HEK293 (cell line): ENCODE results near the gene SPART.

Source experiments
- CTCF ChIA-PET: fragments of 350-600 bp; formaldehyde crosslinking; extraction: SDS; loops from one replicate; lab custom pipeline; 2021; ENCODE audit warnings: antibody characterized with exemption; lab: Yijun Ruan, JAX
- POLR2A ChIA-PET: fragments of 300-600 bp; formaldehyde crosslinking; extraction: SDS; loops from one replicate; lab custom pipeline; 2020; ENCODE audit warnings: antibody characterized with exemption, inconsistent platforms; lab: Yijun Ruan, JAX
- H3K27ac ChIP-seq: fragments of 200-500 bp; sonication (Bioruptor generic); 2 replicates; pipeline ENCODE4 v1.5.1; 2014; ENCODE audit warnings: low read depth, low read length, control low read depth, inconsistent platforms; ENCODE audit errors: extremely low read depth
- H3K36me3 ChIP-seq, 2 experiments: fragments of 200-500 bp in 1 of 2; sonication (Bioruptor generic) in 1 of 2; 1 replicate in 1 of 2; 2 replicates in 1 of 2; pipeline ENCODE4 v1.5.1; 2014 to 2017; ENCODE audit warnings: inconsistent platforms in 2 of 2, low read length in 2 of 2; ENCODE audit not compliant: control insufficient read depth in 2 of 2, insufficient read depth in 1 of 2
- H3K4me1 ChIP-seq: fragments of 200-500 bp; sonication (Bioruptor generic); 2 replicates; pipeline ENCODE4 v1.5.1; 2014; ENCODE audit warnings: mild to moderate bottlenecking, low read length, inconsistent platforms; ENCODE audit not compliant: control insufficient read depth, insufficient read depth
- H3K4me3 ChIP-seq: 2 replicates; pipeline ENCODE4 v1.5.1; 2011; ENCODE audit warnings: low read depth, mild to moderate bottlenecking, control low read depth, low read length, moderate library complexity
- H3K9me3 ChIP-seq: fragments of 200-500 bp; sonication (Bioruptor generic); 2 replicates; pipeline ENCODE4 v1.5.1; 2014; ENCODE audit warnings: low read depth, low read length, inconsistent platforms; ENCODE audit not compliant: control insufficient read depth, insufficient read depth
- GLIS1 ChIP-seq: fragments of 450-650 bp; formaldehyde crosslinking; IDR thresholded peaks from 2 replicates; pipeline ENCODE4 v1.5.1; 2016; ENCODE audit warnings: missing biosample characterization, missing genetic modification characterization
- GLIS2 ChIP-seq: fragments of 450-650 bp; formaldehyde crosslinking; IDR thresholded peaks from 2 replicates; pipeline ENCODE4 v1.5.1; 2016; ENCODE audit warnings: missing biosample characterization, missing genetic modification characterization
- HOXC10 ChIP-seq: sonication (generic); formaldehyde crosslinking; IDR thresholded peaks from 2 replicates; pipeline ENCODE4 v1.8.1; 2023; ENCODE audit warnings: mild to moderate bottlenecking, missing genetic modification reagents
- SCRT2 ChIP-seq: fragments of 450-650 bp; formaldehyde crosslinking; IDR thresholded peaks from 2 replicates; pipeline ENCODE4 v1.5.1; 2016; ENCODE audit warnings: missing biosample characterization, missing genetic modification characterization
- YY1 ChIP-seq: fragments of 450-650 bp; formaldehyde crosslinking; IDR thresholded peaks from 2 replicates; pipeline ENCODE4 v1.5.1; 2018; ENCODE audit warnings: missing biosample characterization, missing genetic modification characterization
- ZEB2 ChIP-seq: fragments of 450-650 bp; formaldehyde crosslinking; IDR thresholded peaks from 2 replicates; pipeline ENCODE4 v1.5.1; 2016; ENCODE audit warnings: missing biosample characterization, missing genetic modification characterization
- ZFHX2 ChIP-seq: fragments of 450-650 bp; formaldehyde crosslinking; conservative IDR thresholded peaks from 2 replicates; pipeline ENCODE4 v1.5.1; 2016; ENCODE audit warnings: missing biosample characterization, missing genetic modification characterization
- ZNF132 ChIP-seq: fragments of 450-650 bp; formaldehyde crosslinking; IDR thresholded peaks from 2 replicates; pipeline ENCODE4 v1.5.1; 2017; ENCODE audit warnings: missing biosample characterization, missing genetic modification characterization, borderline replicate concordance
- ZNF138 ChIP-seq: fragments of 450-650 bp; formaldehyde crosslinking; IDR thresholded peaks from 2 replicates; pipeline ENCODE4 v1.5.1; 2016; ENCODE audit warnings: missing biosample characterization, missing genetic modification characterization, borderline replicate concordance
- ZNF146 ChIP-seq: fragments of 450-650 bp; formaldehyde crosslinking; IDR thresholded peaks from 2 replicates; pipeline ENCODE4 v1.5.1; 2016; ENCODE audit warnings: missing biosample characterization, missing genetic modification characterization
- ZNF223 ChIP-seq: fragments of 450-650 bp; formaldehyde crosslinking; IDR thresholded peaks from 2 replicates; pipeline ENCODE4 v1.5.1; 2016; ENCODE audit warnings: missing biosample characterization, missing genetic modification characterization
- ZNF23 ChIP-seq: fragments of 450-650 bp; formaldehyde crosslinking; IDR thresholded peaks from 2 replicates; pipeline ENCODE4 v1.5.1; 2016; ENCODE audit warnings: missing biosample characterization, missing genetic modification characterization, borderline replicate concordance
- ZNF394 ChIP-seq: fragments of 450-650 bp; formaldehyde crosslinking; IDR thresholded peaks from 2 replicates; pipeline ENCODE4 v1.5.1; 2016; ENCODE audit warnings: missing biosample characterization, missing genetic modification characterization, mild to moderate bottlenecking, moderate library complexity, borderline replicate concordance
- ZNF404 ChIP-seq: fragments of 450-650 bp; formaldehyde crosslinking; IDR thresholded peaks from 2 replicates; pipeline ENCODE4 v1.5.1; 2017; ENCODE audit warnings: missing biosample characterization, missing genetic modification characterization
- ZNF529 ChIP-seq: fragments of 450-650 bp; formaldehyde crosslinking; IDR thresholded peaks from 2 replicates; pipeline ENCODE4 v1.5.1; 2017; ENCODE audit warnings: missing genetic modification characterization, missing biosample characterization; ENCODE audit not compliant: insufficient replicate concordance
- ZNF530 ChIP-seq: fragments of 450-650 bp; formaldehyde crosslinking; IDR thresholded peaks from 2 replicates; pipeline ENCODE4 v1.5.1; 2016; ENCODE audit warnings: low read depth, missing biosample characterization, missing genetic modification characterization
- ZNF548 ChIP-seq: fragments of 450-650 bp; formaldehyde crosslinking; IDR thresholded peaks from 2 replicates; pipeline ENCODE4 v1.5.1; 2016; ENCODE audit warnings: missing biosample characterization, missing genetic modification characterization
- ZNF561 ChIP-seq: fragments of 450-650 bp; IDR thresholded peaks from 2 replicates; pipeline ENCODE4 v1.5.1; 2018; ENCODE audit warnings: missing biosample characterization, missing genetic modification characterization, borderline replicate concordance
- ZNF585B ChIP-seq: fragments of 450-650 bp; formaldehyde crosslinking; IDR thresholded peaks from 2 replicates; pipeline ENCODE4 v1.5.1; 2016; ENCODE audit warnings: missing biosample characterization, missing genetic modification characterization
- ZNF610 ChIP-seq: fragments of 450-650 bp; formaldehyde crosslinking; IDR thresholded peaks from 2 replicates; pipeline ENCODE4 v1.5.1; 2016; ENCODE audit warnings: missing biosample characterization, missing genetic modification characterization, borderline replicate concordance
- ZNF660 ChIP-seq: fragments of 450-650 bp; IDR thresholded peaks from 2 replicates; pipeline ENCODE4 v1.5.1; 2018; ENCODE audit warnings: missing biosample characterization, mild to moderate bottlenecking, missing genetic modification characterization
- ZNF670 ChIP-seq: fragments of 450-650 bp; formaldehyde crosslinking; IDR thresholded peaks from 2 replicates; pipeline ENCODE4 v1.5.1; 2016; ENCODE audit warnings: missing biosample characterization, missing genetic modification characterization, low read depth
- TF ChIP-seq, protein P1 (sequence below): fragments of 450-650 bp; formaldehyde crosslinking; IDR thresholded peaks from 2 replicates; pipeline ENCODE4 v1.5.1; 2017; ENCODE audit warnings: missing biosample characterization, missing genetic modification characterization
- TF ChIP-seq, protein P2 (sequence below): fragments of 450-650 bp; formaldehyde crosslinking; IDR thresholded peaks from 2 replicates; pipeline ENCODE4 v1.5.1; 2016; ENCODE audit warnings: missing biosample characterization, missing genetic modification characterization
- TF ChIP-seq, protein P3 (sequence below): fragments of 450-650 bp; formaldehyde crosslinking; conservative IDR thresholded peaks from 2 replicates; pipeline ENCODE4 v1.5.1; 2016; ENCODE audit warnings: low read depth, missing biosample characterization, missing genetic modification characterization

SPART gene

DNA sequence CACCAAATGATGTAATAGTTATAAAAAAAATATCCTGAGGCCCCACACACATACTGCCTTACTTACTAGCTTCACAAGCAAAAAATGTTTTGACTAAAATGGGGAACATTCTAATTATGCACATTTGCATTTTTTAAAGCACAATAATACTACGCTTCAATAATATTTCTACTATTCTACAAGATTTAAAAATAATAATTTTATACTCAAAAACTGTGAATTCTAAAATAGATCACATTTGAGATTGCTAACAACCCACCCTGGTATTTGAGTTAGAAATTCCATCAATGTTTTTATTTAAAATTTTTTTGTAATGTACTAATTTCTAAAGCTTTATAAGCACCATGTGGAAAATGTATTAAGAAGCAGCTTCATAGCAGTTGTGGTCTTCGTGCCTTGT lies 72.8 kb downstream of the SPART start (continued):
- TF ChIP-seq ZNF529 (tag by site-specific recombination) (no peak), ZNF610 (tag by site-specific recombination) (no peak), ZNF132 (tag by site-specific recombination) (no peak), ZNF561 (no peak), ZNF404 (tag by site-specific recombination) (no peak), ZNF660 (tag by site-specific recombination) (no peak)
- TF ChIP-seq, protein P1, sequence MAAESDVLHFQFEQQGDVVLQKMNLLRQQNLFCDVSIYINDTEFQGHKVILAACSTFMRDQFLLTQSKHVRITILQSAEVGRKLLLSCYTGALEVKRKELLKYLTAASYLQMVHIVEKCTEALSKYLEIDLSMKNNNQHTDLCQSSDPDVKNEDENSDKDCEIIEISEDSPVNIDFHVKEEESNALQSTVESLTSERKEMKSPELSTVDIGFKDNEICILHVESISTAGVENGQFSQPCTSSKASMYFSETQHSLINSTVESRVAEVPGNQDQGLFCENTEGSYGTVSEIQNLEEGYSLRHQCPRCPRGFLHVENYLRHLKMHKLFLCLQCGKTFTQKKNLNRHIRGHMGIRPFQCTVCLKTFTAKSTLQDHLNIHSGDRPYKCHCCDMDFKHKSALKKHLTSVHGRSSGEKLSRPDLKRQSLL (tag by site-specific recombination): no peak
- TF ChIP-seq, all 188 proteins: peak for 0

DNA sequence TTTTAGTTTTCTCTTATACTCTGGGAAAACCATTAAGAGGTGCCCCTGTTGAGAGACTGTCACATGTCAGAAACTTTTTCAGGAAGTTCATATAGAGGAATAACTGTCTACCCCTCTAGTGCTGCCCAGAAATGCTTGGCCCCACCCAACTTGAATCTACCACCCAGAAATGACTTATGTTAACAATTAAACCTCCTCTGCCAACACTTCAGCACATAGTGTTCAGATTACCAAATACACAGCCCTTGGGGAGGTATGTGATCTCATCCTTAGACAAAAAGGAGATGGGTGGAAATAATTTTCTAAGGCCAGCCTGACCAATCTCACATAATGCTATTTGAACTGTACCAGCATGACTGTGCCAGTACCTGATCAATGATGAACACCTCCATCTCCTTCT lies 84.2 kb downstream of the SPART start:
- Histone ChIP-seq H3K4me3 (no peak overlapping the region), H3K9me3 (no peaks in the 10 kb centered on the region), H3K27ac (no peak overlapping the region), H3K36me3 (no peaks in the 10 kb centered on the region), H3K4me1 (no peaks in the 10 kb centered on the region)
- ChIA-PET POLR2A (no interaction called here), CTCF (interaction anchor here (0.6 kb wide), 1 partner anchor 98 kb away, joined by 3 read pairs; no protein-coding TSS in a partner anchor)
- TF ChIP-seq GLIS1 (peak; percentile 50; the same call in 1 of the 2 replicates), ZFHX2 (tag by site-specific recombination) (no peak)

DNA sequence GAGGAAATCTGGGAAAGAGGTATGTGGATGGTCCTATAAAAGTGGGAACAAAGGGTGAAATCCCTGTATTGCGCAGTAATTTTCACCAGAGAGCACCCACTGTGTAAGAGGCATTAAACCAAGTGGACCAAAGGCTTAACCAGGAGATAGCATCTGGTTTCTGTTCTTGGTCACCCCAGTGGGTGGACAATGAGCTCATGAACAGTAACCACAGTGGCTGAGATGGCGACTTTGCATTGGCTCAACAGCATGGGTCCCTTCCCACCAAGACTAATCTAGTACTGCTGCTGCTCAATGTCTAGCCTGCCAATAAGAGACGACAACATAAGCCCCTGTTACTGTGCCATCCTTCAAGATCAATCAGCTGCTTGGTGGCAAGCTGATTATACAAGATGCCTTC lies 85.2 kb downstream of the SPART start:
- CTCF ChIA-PET: no interaction called here

More for the DNA sequence above, 85.2 kb downstream of the SPART start:
- Histone ChIP-seq H3K9me3 (no peaks in the 10 kb centered on the region), H3K27ac (no peak overlapping the region), H3K36me3 (no peaks in the 10 kb centered on the region), H3K4me3 (no peak overlapping the region), H3K4me1 (no peaks in the 10 kb centered on the region)
- TF ChIP-seq GLIS2: no peak
- TF ChIP-seq YY1 (tag by site-specific recombination): no peak
- TF ChIP-seq, protein P2, sequence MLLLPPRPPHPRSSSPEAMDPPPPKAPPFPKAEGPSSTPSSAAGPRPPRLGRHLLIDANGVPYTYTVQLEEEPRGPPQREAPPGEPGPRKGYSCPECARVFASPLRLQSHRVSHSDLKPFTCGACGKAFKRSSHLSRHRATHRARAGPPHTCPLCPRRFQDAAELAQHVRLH (tag by site-specific recombination): no peak
- no peak for TF ChIP-seq ZNF610 (tag by site-specific recombination)
- no peak for TF ChIP-seq ZEB2 (tag by site-specific recombination)
- TF ChIP-seq ZNF223: no peak
- TF ChIP-seq ZNF138 (tag by site-specific recombination): no peak
- no peak for TF ChIP-seq ZNF530 (tag by site-specific recombination)
- no peak for TF ChIP-seq ZNF23 (tag by site-specific recombination)
- TF ChIP-seq ZNF548 (tag by site-specific recombination): no peak
- TF ChIP-seq, protein P3, sequence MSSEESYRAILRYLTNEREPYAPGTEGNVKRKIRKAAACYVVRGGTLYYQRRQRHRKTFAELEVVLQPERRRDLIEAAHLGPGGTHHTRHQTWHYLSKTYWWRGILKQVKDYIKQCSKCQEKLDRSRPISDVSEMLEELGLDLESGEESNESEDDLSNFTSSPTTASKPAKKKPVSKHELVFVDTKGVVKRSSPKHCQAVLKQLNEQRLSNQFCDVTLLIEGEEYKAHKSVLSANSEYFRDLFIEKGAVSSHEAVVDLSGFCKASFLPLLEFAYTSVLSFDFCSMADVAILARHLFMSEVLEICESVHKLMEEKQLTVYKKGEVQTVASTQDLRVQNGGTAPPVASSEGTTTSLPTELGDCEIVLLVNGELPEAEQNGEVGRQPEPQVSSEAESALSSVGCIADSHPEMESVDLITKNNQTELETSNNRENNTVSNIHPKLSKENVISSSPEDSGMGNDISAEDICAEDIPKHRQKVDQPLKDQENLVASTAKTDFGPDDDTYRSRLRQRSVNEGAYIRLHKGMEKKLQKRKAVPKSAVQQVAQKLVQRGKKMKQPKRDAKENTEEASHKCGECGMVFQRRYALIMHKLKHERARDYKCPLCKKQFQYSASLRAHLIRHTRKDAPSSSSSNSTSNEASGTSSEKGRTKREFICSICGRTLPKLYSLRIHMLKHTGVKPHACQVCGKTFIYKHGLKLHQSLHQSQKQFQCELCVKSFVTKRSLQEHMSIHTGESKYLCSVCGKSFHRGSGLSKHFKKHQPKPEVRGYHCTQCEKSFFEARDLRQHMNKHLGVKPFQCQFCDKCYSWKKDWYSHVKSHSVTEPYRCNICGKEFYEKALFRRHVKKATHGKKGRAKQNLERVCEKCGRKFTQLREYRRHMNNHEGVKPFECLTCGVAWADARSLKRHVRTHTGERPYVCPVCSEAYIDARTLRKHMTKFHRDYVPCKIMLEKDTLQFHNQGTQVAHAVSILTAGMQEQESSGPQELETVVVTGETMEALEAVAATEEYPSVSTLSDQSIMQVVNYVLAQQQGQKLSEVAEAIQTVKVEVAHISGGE (tag by site-specific recombination): no peak
- no peak for TF ChIP-seq ZNF146 (tag by site-specific recombination)
- TF ChIP-seq ZNF585B (tag by site-specific recombination): no peak
- no peak for TF ChIP-seq HOXC10 (CRISPR knock-in tag)
- TF ChIP-seq SCRT2: no peak
- TF ChIP-seq ZNF670 (tag by site-specific recombination): no peak
- no peak for TF ChIP-seq ZNF394 (tag by site-specific recombination)
- POLR2A ChIA-PET: no interaction called here
